HEK293 (cell line): ENCODE measurements around the gene ITGAX.

Experiments used
- GLIS1 ChIP-seq: fragments of 450-650 bp; formaldehyde crosslinking; IDR thresholded peaks from 2 replicates; pipeline ENCODE4 v1.5.1; 2016; ENCODE audit warnings: missing biosample characterization, missing genetic modification characterization
- MEIS1 ChIP-seq: sonication (generic); formaldehyde crosslinking; IDR thresholded peaks from 2 replicates; pipeline ENCODE4 v1.8.1; 2022; ENCODE audit warnings: missing genetic modification reagents, mild to moderate bottlenecking, borderline replicate concordance
- ZBTB17 ChIP-seq: fragments of 450-650 bp; formaldehyde crosslinking; IDR thresholded peaks from 2 replicates; pipeline ENCODE4 v1.5.1; 2016; ENCODE audit warnings: missing biosample characterization, missing genetic modification characterization
- ZBTB8A ChIP-seq: fragments of 450-650 bp; formaldehyde crosslinking; IDR thresholded peaks from 2 replicates; pipeline ENCODE4 v1.5.1; 2016; ENCODE audit warnings: missing biosample characterization, missing genetic modification characterization
- ZNF23 ChIP-seq: fragments of 450-650 bp; formaldehyde crosslinking; IDR thresholded peaks from 2 replicates; pipeline ENCODE4 v1.5.1; 2016; ENCODE audit warnings: missing biosample characterization, missing genetic modification characterization, borderline replicate concordance
- ZNF24 ChIP-seq: fragments of 450-650 bp; formaldehyde crosslinking; IDR thresholded peaks from 2 replicates; pipeline ENCODE4 v1.5.1; 2016; ENCODE audit warnings: missing biosample characterization, missing genetic modification characterization
- ZNF274 ChIP-seq, 2 experiments: fragments of 200-500 bp in 1 of 2; fragments of 450-650 bp in 1 of 2; sonication (Bioruptor generic) in 1 of 2; formaldehyde crosslinking in 1 of 2; IDR thresholded peaks; 2 replicates each; pipeline versions ENCODE4 v1.5.1 to v1.6.1; 2014 to 2016; ENCODE audit warnings: borderline replicate concordance in 1 of 2, inconsistent platforms in 1 of 2, low read length in 1 of 2, missing biosample characterization in 1 of 2, missing genetic modification characterization in 1 of 2
- ZNF792 ChIP-seq: fragments of 450-650 bp; formaldehyde crosslinking; IDR thresholded peaks from 2 replicates; pipeline ENCODE4 v1.5.1; 2016; ENCODE audit warnings: missing biosample characterization, missing genetic modification characterization
- TF ChIP-seq, protein P1 (sequence below): fragments of 450-650 bp; formaldehyde crosslinking; IDR thresholded peaks from 2 replicates; pipeline ENCODE4 v1.5.1; 2016; ENCODE audit warnings: missing biosample characterization, missing genetic modification characterization
- TF ChIP-seq, protein P2 (sequence below): fragments of 450-650 bp; formaldehyde crosslinking; conservative IDR thresholded peaks from 2 replicates; pipeline ENCODE4 v1.5.1; 2016; ENCODE audit warnings: low read depth, missing biosample characterization, missing genetic modification characterization

DNA sequence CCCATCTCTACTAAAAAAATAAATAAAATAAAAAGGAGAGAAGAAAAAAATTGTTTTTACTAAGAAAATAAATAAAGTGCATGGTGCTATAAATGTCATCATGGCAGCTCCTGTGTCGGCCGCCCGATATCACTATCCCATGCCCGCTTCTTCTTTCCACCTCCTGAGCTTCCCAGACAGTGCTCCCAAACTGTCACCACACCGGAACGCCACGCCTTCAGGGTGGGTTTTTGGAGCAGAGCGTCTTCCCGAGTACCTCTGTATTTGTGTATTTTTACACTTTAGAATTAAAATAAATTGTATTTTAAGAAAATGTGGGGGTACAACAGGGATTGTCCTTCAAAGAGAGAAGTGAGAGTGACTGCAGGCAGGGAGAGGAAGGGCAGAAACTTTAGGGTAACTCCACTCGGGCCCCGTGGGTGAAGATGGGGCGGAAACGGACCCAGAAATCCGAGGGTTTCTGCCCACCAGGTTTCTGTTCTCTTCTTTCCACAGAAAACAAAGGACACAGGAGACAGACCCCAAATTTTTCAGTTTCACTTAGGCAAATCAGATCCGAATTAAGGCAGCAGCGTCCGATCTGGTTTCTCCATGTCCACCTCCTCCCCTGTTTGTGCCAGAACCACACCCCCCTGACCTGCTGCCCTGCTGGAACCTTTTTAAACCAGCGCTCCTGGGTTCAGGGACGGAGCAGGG lies 3.6 kb upstream of the ITGAX start:
- TF ChIP-seq, protein P1, sequence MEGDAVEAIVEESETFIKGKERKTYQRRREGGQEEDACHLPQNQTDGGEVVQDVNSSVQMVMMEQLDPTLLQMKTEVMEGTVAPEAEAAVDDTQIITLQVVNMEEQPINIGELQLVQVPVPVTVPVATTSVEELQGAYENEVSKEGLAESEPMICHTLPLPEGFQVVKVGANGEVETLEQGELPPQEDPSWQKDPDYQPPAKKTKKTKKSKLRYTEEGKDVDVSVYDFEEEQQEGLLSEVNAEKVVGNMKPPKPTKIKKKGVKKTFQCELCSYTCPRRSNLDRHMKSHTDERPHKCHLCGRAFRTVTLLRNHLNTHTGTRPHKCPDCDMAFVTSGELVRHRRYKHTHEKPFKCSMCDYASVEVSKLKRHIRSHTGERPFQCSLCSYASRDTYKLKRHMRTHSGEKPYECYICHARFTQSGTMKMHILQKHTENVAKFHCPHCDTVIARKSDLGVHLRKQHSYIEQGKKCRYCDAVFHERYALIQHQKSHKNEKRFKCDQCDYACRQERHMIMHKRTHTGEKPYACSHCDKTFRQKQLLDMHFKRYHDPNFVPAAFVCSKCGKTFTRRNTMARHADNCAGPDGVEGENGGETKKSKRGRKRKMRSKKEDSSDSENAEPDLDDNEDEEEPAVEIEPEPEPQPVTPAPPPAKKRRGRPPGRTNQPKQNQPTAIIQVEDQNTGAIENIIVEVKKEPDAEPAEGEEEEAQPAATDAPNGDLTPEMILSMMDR (tag by site-specific recombination), result no peak
- no peak for TF ChIP-seq ZNF274 (IDR thresholded peaks at IDR 0.05; ENCODE audit: low read length)
- TF ChIP-seq ZNF274 (tag by site-specific recombination; IDR thresholded peaks at IDR 0.05; ENCODE audit: borderline replicate concordance), result no peak
- no peak for TF ChIP-seq ZBTB17 (tag by site-specific recombination)
- TF ChIP-seq MEIS1 (CRISPR knock-in tag), result no peak
- TF ChIP-seq, protein P2, sequence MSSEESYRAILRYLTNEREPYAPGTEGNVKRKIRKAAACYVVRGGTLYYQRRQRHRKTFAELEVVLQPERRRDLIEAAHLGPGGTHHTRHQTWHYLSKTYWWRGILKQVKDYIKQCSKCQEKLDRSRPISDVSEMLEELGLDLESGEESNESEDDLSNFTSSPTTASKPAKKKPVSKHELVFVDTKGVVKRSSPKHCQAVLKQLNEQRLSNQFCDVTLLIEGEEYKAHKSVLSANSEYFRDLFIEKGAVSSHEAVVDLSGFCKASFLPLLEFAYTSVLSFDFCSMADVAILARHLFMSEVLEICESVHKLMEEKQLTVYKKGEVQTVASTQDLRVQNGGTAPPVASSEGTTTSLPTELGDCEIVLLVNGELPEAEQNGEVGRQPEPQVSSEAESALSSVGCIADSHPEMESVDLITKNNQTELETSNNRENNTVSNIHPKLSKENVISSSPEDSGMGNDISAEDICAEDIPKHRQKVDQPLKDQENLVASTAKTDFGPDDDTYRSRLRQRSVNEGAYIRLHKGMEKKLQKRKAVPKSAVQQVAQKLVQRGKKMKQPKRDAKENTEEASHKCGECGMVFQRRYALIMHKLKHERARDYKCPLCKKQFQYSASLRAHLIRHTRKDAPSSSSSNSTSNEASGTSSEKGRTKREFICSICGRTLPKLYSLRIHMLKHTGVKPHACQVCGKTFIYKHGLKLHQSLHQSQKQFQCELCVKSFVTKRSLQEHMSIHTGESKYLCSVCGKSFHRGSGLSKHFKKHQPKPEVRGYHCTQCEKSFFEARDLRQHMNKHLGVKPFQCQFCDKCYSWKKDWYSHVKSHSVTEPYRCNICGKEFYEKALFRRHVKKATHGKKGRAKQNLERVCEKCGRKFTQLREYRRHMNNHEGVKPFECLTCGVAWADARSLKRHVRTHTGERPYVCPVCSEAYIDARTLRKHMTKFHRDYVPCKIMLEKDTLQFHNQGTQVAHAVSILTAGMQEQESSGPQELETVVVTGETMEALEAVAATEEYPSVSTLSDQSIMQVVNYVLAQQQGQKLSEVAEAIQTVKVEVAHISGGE (tag by site-specific recombination), result no peak
- no peak for TF ChIP-seq ZBTB8A (tag by site-specific recombination)
- TF ChIP-seq ZNF23 (tag by site-specific recombination), result no peak
- no peak for TF ChIP-seq GLIS1 (tag by site-specific recombination)
- no peak for TF ChIP-seq ZNF24 (tag by site-specific recombination)
- no peak for TF ChIP-seq ZNF792 (tag by site-specific recombination)
